IPS DF 4.7 (cell line): ENCODE data around the gene RAB44.

ENCODE experiments used
- DNase-seq: peaks from one replicate; pipeline ENCODE4 v3.0.0-alpha.2; 2013; ENCODE audit warnings: low spot score; ENCODE audit errors: extremely low read depth

RAB44 gene

DNA sequence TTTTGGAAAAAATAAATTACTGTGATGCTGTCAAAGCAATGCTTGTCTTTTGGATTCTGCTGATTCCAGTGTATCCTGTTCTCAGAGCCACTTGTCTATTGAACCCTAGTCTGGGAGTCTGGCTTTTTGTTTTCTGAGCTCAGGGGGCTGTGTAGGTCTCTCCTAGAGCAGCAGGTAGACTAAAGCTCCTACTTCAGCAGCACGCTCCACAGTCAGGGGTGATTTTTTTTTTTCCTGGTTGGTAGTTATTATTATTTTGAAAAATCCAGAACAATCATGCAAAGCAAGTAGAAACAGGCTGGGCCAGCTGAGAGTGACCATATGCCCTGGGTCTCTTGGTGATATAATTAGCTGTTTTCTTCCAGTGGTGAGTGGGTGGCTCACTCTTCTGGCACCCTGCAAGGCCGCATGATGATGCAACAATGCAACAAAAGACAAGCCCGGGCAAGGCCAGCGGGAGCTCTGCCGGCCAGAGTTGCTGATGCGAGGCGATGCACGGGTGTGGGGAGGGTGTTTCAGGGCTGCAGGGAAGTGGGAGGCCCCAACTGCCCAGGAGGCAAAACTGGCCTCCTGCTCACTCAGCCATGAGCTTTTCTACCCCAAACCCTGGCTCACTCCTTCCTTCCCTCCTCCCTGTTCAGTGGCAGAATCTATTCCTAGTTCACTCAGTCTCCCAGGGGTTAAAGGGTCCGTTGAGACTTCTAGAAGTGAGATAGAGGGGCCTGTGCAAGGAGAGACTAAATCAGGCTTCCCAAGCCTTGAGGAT, 30.6 kb upstream of the RAB44 start:
- DNase-seq: no peak

DNA sequence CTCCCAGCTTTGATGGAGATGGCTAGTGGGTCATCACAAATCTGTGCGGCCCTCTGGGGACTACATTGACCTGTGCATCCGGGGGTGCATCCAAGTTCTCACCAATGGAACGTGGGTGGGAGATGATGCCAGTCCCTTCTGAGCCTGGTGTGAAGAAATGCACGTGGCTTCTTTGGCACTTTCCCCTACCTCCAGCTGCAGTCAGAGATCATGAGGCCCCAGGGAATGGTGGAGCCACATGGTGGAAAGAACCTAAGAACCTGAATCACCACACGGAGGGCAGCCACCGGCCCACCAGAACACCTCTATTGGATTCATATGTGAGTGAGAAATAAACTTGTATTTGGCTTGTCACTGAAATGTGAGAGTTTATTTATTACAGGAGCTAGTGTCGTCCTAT, 29.0 kb upstream of the RAB44 start:
- no peak for DNase-seq

- DNase-seq: no peak
Measured at GRCh38 chr6:36669002-36669401, 28.6 kb upstream of the RAB44 start.

DNA sequence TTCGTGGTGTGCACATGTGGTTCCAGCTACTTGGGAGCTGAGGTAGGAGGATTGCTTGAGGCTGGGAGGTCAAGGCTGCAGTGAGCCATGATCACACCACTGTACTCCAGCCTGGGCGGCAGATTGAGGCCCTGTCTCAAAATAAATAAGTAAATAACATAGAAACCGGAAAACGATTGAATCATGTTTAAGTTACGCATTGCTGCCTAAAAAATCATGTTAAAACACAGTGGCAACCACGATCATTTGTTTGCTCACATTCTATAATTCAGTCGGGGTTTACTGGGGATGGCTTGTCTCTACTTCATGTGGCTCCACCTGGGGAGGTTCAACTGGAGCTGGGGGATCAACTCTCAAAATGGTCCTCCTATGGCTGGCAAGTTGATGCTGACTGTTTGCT, 27.4 kb upstream of the RAB44 start:
- no peak for DNase-seq

DNA sequence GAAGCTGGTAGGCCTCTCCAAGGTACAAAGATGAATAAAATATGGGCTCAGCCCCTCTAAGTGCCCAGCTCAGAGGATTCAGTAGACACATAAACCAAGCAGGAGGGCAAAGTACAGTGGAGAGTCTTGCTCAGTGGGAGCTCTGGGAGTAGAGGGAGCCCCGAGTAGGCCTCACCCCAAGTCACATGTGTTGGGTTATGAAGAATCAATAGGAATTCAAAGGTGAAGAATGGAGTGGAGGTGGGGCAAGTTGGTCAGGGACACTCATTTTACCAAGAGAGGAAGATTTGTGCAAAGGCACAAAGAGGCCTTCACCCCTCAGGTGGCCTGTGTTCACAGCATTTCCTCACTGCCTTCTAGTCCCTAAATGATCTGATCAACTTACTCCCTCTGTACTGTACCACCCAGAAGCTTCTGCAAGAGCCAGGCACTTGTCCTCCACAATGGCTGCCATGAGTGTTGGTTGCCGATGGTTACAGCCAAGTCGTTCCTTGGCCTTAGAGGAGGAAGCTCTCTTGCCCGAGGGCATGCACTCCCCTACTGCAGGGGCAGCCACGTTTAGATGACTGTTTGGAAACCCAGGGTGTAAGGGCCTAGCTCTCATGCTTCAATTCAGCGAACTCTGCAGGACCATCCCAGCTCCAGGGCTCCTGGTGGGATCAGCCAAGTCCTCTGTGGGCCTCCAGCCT, 25.8 kb upstream of the RAB44 start:
- DNase-seq: no peak

- DNase-seq: no peak
Measured at GRCh38 chr6:36673882-36674281, 23.7 kb upstream of the RAB44 start.

DNA sequence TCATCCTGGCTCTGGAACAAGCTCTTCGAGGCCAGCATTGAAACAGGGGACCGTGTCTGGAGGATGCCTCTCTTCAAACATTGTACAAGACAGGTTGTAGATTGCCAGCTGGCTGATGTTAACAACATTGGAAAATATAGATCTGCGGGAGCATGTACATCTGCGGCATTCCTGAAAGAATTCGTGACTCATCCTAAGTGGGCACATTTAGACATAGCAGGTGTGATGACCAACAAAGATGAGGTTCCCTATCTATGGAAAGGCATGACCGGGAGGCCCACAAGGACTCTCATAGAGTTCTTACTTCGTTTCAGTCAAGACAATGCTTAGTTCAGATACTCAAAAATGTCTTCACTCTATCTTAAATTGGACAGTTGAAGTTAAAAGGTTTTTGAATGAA, 22.7 kb upstream of the RAB44 start:
- no peak for DNase-seq

DNA sequence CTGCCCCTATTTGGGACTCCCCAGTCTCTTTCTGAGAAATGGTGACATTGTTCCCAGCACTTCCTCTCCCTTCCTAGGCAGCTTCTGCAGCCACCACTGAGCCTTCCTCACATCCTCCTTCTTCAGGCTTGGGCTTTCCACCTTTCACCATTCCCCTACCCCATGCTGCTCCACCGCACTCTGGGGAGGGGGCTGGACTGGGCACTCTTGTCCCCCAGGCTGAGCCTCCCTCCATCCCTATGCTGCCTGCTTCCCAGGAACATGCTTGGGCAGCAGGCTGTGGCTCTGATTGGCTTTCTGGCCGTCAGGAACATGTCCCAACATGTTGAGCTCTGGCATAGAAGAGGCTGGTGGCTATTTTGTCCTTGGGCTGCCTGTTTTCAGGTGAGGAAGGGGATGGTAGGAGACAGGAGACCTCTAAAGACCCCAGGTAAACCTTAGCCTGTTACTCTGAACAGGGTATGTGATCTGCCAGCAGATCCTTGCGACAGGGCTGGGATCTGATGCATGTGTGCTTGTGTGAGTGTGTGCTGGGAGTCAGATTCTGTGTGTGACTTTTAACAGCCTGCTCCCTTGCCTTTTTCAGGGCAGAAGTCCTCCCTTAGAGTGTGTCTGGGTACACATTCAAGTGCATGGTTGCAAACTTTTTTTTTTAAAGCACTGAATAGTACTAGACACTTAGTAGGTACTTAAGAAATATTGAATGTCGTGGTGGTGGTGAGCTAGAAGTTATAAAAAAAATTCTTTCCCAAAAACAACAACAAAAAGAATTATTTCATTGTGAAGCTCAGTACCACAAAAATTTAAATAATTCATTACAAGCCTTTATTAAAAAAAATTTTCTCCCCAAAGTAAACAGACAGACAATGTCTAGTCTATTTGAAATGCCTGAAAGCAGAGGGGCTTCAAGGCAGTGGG, 21.2 kb upstream of the RAB44 start:
- DNase-seq: no peak

DNA sequence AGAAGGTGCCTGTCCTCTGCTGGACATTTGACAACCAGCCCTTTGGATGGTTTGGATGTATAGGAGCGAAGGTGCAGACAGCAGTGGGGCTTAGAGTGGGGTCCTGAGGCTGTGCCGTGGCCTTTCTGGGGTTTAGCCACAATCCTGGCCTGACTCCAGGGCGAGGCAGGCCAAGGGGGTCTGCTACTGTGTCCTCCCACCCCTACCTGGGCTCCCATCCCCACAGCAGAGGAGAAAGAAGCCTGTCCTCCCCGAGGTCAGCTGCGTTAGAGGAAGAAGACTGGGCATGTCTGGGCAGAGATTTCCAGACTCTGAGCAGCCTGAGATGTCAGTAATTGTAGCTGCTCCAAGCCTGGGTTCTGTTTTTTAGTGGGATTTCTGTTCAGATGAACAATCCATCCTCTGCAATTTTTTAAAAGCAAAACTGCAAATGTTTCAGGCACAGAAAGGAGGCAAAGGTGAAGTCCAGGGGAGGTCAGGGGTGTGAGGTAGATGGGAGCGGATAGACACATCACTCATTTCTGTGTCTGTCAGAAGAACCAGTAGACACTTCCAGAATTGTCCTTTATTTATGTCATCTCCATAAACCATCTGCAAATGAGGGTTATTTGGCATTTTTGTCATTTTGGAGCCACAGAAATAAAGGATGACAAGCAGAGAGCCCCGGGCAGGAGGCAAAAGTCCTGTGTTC, 20.4 kb upstream of the RAB44 start:
- no peak for DNase-seq

GRCh38 chr6:36677753-36678487, 19.7 kb upstream of the RAB44 start:
- no peak for DNase-seq

- no peak for DNase-seq
Measured at GRCh38 chr6:36678488-36679042, 19.1 kb upstream of the RAB44 start, which contains the start of gene CDKN1A. Gene CDKN1A, plus strand, starts transcription at chr6:36678714. Its CDS starts 5,388 bp downstream, at chr6:36684102.

GRCh38 chr6:36679043-36679833, 18.4 kb upstream of the RAB44 start:
- DNase-seq: no peak

- DNase-seq: no peak
Measured at GRCh38 chr6:36682328-36683144, 15.1 kb upstream of the RAB44 start.

DNA sequence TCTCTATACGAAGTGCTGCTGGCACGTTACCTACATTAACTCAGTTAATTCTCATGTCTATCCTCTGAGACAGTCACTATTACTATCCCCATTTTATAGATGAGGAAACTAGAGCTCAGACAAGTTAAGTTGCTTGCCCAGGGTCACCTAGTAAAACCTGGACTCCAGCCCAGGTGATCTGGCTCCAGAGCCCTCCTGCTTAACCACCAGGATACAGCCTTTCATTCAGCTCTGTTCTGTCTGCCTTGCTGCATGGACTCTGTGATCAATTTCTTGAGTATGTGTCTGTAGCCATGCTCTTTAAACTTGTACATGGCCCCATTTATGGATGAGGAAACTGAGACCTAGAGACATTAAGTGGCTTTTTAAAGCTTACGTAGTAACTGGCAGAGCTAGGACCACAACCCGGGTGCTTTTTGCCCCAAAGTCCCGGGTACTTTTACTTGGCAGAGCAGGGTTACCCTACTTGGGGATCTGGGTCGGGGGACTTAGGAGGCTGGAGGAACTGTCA, 14.4 kb upstream of the RAB44 start:
- DNase-seq: no peak

DNA sequence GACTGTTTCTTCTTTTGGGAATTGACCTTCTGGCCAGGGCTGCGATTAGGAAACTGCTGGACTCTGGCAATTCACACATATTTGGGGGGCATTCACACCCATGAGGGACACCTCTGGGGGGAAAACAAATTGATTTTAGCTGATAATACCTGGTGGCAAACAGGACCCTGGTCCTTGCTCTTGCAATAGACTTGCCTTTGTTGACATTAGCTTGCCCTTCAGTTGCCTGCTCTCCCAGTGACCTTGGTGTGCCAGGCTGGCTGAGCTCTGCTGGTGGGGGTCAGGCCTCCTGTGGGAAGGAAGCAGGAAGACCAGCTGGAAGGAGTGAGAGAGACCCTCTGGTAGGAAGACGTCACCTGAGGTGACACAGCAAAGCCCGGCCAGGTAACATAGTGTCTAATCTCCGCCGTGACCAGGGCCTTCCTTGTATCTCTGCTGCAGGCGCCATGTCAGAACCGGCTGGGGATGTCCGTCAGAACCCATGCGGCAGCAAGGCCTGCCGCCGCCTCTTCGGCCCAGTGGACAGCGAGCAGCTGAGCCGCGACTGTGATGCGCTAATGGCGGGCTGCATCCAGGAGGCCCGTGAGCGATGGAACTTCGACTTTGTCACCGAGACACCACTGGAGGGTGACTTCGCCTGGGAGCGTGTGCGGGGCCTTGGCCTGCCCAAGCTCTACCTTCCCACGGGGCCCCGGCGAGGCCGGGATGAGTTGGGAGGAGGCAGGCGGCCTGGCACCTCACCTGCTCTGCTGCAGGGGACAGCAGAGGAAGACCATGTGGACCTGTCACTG, 13.8 kb upstream of the RAB44 start:
- no peak for DNase-seq

DNA sequence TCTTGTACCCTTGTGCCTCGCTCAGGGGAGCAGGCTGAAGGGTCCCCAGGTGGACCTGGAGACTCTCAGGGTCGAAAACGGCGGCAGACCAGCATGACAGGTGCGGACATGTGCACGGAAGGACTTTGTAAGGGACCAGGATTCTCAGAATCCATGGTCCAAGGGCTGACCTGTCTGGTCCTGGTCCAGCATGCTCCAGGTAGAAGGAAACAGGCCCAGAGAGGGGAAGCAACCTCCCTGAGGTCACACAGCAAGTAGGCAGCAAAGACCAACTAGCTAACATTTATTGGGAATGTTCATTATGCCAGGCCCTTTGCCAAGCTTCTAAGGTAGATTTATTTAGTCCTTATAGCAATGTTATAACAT, 13.2 kb upstream of the RAB44 start:
- no peak for DNase-seq

- no peak for DNase-seq
Measured at GRCh38 chr6:36685166-36685924, 12.3 kb upstream of the RAB44 start.
